Measurements from ENCODE around the gene TRERF1.

DNA sequence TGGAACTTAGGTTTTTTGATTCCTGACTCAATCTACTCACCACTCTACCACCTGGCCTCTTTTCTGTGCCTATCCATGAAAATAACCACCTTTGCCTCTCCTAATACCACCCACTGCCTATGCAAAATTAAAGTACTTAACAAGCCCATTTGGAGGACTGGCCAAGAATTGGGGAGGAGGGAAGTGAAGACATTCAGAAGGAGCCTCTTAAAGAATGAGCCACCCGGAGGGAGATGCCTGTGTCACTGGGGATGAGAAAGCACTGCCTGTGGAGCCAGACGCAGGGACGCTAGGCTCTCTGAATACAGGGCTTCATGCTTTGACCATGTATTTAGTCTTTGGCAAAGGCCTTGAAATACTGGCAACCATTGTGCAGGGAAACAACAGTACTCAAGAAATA is 194.1 kb downstream of the TRERF1 start:
- TF ChIP-seq POLR2AphosphoS5 (IDR thresholded peaks at IDR 0.05; ENCODE audit: borderline replicate concordance, low read depth, low read length): no peak
- TF ChIP-seq EZH2 (IDR thresholded peaks at IDR 0.05): no peak
- no peak for TF ChIP-seq FOXP2 (optimal IDR thresholded peaks at IDR 0.05; ENCODE audit: control extremely low read depth, extremely low read length, insufficient read depth)

All from SK-N-MC (cell line).